GM21390 (cell line): ENCODE measurements around the gene SEPTIN1.
"Not testable (repeated sequence)": the region's sequence is repeated elsewhere in the genome, so short reads cannot be mapped to it uniquely, and the experiment has no call there.

ENCODE experiments used
- ATAC-seq: cut with Tn5 transposase; IDR thresholded peaks from one replicate; pipeline ENCODE4 v1.9.1; 2021; ENCODE audit not compliant: unreplicated experiment

SEPTIN1 gene

GRCh38 chr16:30342751-30343490 lies 39.4 kb downstream of the SEPTIN1 start:
- no peak for ATAC-seq

- ATAC-seq: not testable (repeated sequence)
Observed at GRCh38 chr16:30341971-30342370, 40.4 kb downstream of the SEPTIN1 start.

GRCh38 chr16:30340621-30341020 lies 41.7 kb downstream of the SEPTIN1 start:
- no peak for ATAC-seq

- not testable (repeated sequence) for ATAC-seq
Observed at GRCh38 chr16:30338715-30339114, 43.6 kb downstream of the SEPTIN1 start.

- not testable (repeated sequence) for ATAC-seq
Observed at GRCh38 chr16:30337964-30338357, 44.4 kb downstream of the SEPTIN1 start.

GRCh38 chr16:30335598-30336474 lies 46.5 kb downstream of the SEPTIN1 start:
- ATAC-seq: no peak

GRCh38 chr16:30335028-30335597 lies 47.2 kb downstream of the SEPTIN1 start:
- ATAC-seq: peak; percentile 66

GRCh38 chr16:30334473-30334989 lies 47.8 kb downstream of the SEPTIN1 start:
- ATAC-seq: peak; percentile 88
